Mesodermal cell (in vitro differentiated cells): ENCODE measurements around the gene CST9.
"Not testable (repeated sequence)": the region's sequence is repeated elsewhere in the genome, so short reads cannot be mapped to it uniquely, and the experiment has no call there.

Experiments used
- H3K27ac ChIP-seq: 2 replicates; pipeline ENCODE4 v1.7.0; 2013; ENCODE audit warnings: mild to moderate bottlenecking, low read depth, low read length, moderate library complexity; ENCODE audit not compliant: severe bottlenecking
- H3K36me3 ChIP-seq: 2 replicates; pipeline ENCODE4 v1.7.1; 2013; ENCODE audit warnings: mild to moderate bottlenecking, low read length, moderate library complexity; ENCODE audit not compliant: control insufficient read depth, insufficient read depth
- H3K4me1 ChIP-seq: one replicate; pipeline ENCODE4 v1.7.1; 2013; ENCODE audit warnings: mild to moderate bottlenecking, low read length; ENCODE audit not compliant: insufficient read depth, control insufficient read depth, poor library complexity, severe bottlenecking
- H3K4me3 ChIP-seq: 2 replicates; pipeline ENCODE4 v1.7.0; 2013; ENCODE audit warnings: low read length, control low read depth, mild to moderate bottlenecking; ENCODE audit not compliant: insufficient read depth, poor library complexity, severe bottlenecking; ENCODE audit errors: extremely low read depth
- H3K9me3 ChIP-seq: 2 replicates; pipeline ENCODE4 v1.7.1; 2013; ENCODE audit warnings: mild to moderate bottlenecking, low read length, moderate library complexity; ENCODE audit not compliant: control insufficient read depth
- WGBS, 2 experiments: methylation state at CpG; one replicate each; pipeline ENCODE4 v1.1.5; 2013; ENCODE audit warnings: missing lambda C conversion rate in 2 of 2; ENCODE audit not compliant: insufficient coverage in 2 of 2; 5-methylcytosine and 5-hydroxymethylcytosine counted together

CST9 gene

GRCh38 chr20:23637282-23638221 is 31.8 kb upstream of the CST9 start, which contains the start of gene CST3:
CST3 (minus strand) TSS chr20:23637955; CDS start chr20:23637862, 93 bp downstream.
- Histone ChIP-seq H3K4me1 (peaks cover 33% of the 10 kb centered on the region), H3K36me3 (peaks cover 22% of the 10 kb centered on the region), H3K27ac (peak within 1 kb of the TSS; percentile 78), H3K4me3 (peak within 1 kb of the TSS; percentile 93), H3K9me3 (no peaks in the 10 kb centered on the region)
- 1% methylated on average over 74 to 83 of the region's 92 CpGs for WGBS, 2 experiments

- Histone ChIP-seq H3K27ac (no peak overlapping the region), H3K4me1 (peaks cover 30% of the 10 kb centered on the region)
- WGBS, 2 experiments = 0 to 26% methylated on average over 1 to 3 of the region's 4 CpGs
Observed at GRCh38 chr20:23636908-23637281, 31.2 kb upstream of the CST9 start.

DNA sequence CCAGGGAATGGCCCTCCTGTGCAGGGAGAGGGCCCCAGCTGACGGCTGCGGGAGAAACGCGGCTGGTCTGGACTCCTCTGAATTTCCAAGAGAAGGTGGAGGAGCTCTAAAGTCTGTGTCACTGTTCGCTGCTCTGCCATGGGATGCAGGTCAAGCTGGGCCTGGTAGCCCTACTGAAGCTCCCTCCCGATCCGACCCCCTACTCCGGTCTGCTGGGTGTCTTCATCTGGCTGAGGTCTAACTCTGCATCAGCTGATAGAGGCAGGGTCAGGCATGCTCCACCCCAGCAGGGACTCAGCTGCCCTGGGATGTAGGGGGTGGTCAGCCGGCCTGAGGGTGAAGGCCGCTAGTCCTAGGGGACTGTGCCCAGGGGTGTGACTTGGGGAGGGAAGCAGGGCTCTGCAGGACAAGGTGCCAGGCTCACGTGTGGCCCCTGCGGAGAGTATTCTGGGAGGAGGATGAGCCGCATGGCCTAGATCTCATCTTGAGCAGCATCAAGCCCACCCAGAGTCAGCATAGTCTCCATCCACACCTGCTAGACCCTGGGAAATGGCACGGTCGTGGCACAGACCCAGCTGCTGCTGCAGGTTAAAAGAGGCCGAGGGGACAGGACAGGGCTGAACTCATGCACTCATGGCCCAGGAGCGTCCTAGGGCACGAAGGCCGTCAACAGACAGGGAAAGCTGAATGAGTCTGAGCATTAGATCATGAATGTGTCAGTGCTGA is 30.6 kb upstream of the CST9 start:
- Histone ChIP-seq H3K27ac (no peak overlapping the region), H3K4me1 (peaks cover 28% of the 10 kb centered on the region), H3K36me3 (peaks cover 30% of the 10 kb centered on the region), H3K9me3 (no peaks in the 10 kb centered on the region), H3K4me3 (peak overlapping the region; percentile 93)
- WGBS, 2 experiments = 85% methylated on average over 14 to 18 of the region's 19 CpGs

More at GRCh38 chr20:23636908-23637281, 31.2 kb upstream of the CST9 start:
- H3K9me3 ChIP-seq = no peaks in the 10 kb centered on the region
- peaks cover 28% of the 10 kb centered on the region for H3K36me3 ChIP-seq
- H3K4me3 ChIP-seq = peak overlapping the region; percentile 93

GRCh38 chr20:23635768-23636090 is 30.0 kb upstream of the CST9 start:
- H3K4me1 ChIP-seq = peaks cover 27% of the 10 kb centered on the region
- peak overlapping the region; percentile 93 for H3K4me3 ChIP-seq
- not testable (repeated sequence) for H3K9me3 ChIP-seq, H3K27ac ChIP-seq
- H3K36me3 ChIP-seq = peaks cover 30% of the 10 kb centered on the region
- no CpG with 5 or more reads among the region's 2 CpGs for WGBS, 2 experiments

GRCh38 chr20:23634985-23635767 is 29.5 kb upstream of the CST9 start:
- no peak overlapping the region for H3K4me3 ChIP-seq
- H3K36me3 ChIP-seq = peaks cover 30% of the 10 kb centered on the region
- no peak overlapping the region for H3K27ac ChIP-seq
- peaks cover 23% of the 10 kb centered on the region for H3K4me1 ChIP-seq
- H3K9me3 ChIP-seq = no peaks in the 10 kb centered on the region
- 87 to 94% methylated on average over 8 to 11 of the region's 12 CpGs for WGBS, 2 experiments

DNA sequence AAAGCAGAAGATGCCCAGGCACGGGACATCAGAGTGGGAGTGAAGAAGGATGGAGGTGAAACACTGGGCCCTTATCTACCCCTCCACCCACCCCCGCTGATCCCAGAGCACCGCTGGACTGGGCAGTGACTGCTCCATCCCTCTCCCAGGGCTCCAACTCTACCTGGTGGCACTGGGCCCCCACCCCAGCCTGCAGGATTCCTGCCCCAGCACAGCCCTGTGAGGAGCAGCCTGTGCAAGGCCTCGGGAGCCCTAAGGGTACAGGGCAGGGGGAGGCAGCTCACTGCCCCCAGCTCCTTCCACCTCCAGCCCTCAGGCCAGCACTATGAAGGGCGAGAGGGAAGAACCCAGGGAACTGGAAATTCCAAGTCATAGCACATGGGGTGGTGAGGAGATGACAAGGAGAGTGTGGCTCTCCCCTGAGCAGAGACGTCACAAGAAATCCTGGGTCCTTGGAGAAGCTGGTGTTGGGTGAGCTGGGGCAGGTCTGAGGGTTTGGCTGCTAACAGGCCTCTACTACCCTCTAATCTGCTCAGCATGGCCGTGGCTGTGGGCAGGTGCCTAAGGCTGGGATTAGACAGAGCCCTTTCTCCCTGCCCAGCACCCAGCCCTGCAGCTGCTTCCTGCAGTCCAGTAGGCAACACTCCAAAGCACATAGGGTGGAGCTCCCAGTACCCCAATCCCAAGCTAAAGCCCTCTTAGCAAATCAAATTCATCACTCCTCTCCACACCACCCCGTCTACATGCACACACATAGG is 28.5 kb upstream of the CST9 start:
- no peak overlapping the region for H3K27ac ChIP-seq

GRCh38 chr20:23632711-23633573 is 27.2 kb upstream of the CST9 start:
- Histone ChIP-seq H3K4me1 (peaks cover 24% of the 10 kb centered on the region), H3K9me3 (no peaks in the 10 kb centered on the region), H3K27ac (no peak overlapping the region), H3K4me3 (no peak overlapping the region), H3K36me3 (peaks cover 30% of the 10 kb centered on the region)
- 83 to 89% methylated on average over 5 to 7 of the region's 8 CpGs for WGBS, 2 experiments

More for the DNA sequence above, 28.5 kb upstream of the CST9 start:
- Histone ChIP-seq H3K36me3 (peaks cover 30% of the 10 kb centered on the region), H3K4me3 (no peak overlapping the region), H3K4me1 (peaks cover 22% of the 10 kb centered on the region), H3K9me3 (no peaks in the 10 kb centered on the region)
- WGBS, 2 experiments = 93 to 94% methylated on average over 2 to 3 of the region's 8 CpGs

- peaks cover 30% of the 10 kb centered on the region for H3K36me3 ChIP-seq
- H3K9me3 ChIP-seq = no peaks in the 10 kb centered on the region
- WGBS, 2 experiments = 91 to 96% methylated on average over 6 to 7 of the region's 12 CpGs
- no peak overlapping the region for H3K4me3 ChIP-seq
- no peak overlapping the region for H3K27ac ChIP-seq
- peaks cover 24% of the 10 kb centered on the region for H3K4me1 ChIP-seq
Observed at GRCh38 chr20:23631981-23632710, 26.4 kb upstream of the CST9 start.

DNA sequence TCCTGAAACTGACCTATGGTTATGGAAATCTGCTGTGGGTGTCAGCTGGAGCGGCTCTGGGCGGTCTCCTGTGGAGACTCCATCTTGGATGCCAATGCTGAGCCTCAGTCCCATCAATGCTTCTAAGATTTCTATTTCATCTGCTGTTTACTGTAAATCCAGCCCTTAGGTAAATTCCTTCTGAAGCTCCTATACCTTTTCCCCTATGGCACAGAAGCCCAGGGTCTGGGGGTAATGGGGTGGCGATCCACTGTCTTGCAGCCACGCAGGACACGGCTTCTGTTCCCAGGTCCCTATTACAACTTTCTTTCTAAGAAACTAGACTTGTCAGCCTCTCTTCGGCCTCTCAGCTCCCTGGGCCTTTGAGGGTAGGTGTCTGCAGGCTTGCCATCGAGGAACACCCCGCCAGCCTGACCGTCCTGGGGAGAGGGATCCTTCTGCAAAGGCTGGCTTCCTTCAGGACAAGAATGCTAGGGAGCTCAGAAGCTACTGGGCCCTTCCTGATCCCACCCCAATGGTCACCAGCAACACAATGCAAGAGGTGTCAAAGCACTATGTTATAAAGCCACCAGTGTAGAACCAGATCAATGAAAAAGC is 25.6 kb upstream of the CST9 start:
- H3K4me3 ChIP-seq = no peak overlapping the region
- H3K36me3 ChIP-seq = peaks cover 30% of the 10 kb centered on the region
- 93 to 98% methylated on average over 5 to 8 of the region's 9 CpGs for WGBS, 2 experiments
- H3K9me3 ChIP-seq = no peaks in the 10 kb centered on the region
- H3K4me1 ChIP-seq = peaks cover 19% of the 10 kb centered on the region
- no peak overlapping the region for H3K27ac ChIP-seq
